ENCODE data around the gene SLC3A2. TPM values are rescaled to one million over a fixed set of nuclear protein-coding genes. Genes with fewer than 3 reads are reported as not detected.

Gene SLC3A2
- total RNA-seq, 1 donor = 259 TPM

DNA sequence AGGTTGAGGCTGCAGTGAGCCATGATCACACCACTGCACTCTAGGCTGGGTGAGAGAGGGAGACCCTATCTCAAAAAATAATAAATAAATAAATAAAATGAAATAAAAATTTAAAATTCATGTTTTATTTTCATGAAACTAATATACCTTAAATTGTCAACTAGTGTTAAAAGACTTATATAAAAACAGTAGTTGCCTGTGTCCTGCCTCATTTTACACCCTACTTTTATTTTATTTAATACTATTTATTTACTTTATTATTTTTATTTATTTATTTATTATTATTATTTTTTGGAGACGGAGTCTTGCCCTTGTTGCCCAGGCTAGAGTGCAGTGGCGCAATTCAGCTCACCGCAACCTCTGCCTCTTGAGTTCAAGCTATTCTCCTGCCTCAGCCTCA lies 36.5 kb upstream of the SLC3A2 start:
- Histone ChIP-seq H3K4me3 (ENCODE audit: insufficient read depth, low read length) (no peak overlapping the region), H4K20me1 (ENCODE audit: insufficient read depth, low read length) (no peaks in the 10 kb centered on the region), H3K27me3 (ENCODE audit: insufficient read depth, low read length) (no peaks in the 10 kb centered on the region), H3K36me3 (ENCODE audit: insufficient read depth, low read length) (no peaks in the 10 kb centered on the region), H3K4me1 (ENCODE audit: insufficient read depth, low read length) (peaks cover 11% of the 10 kb centered on the region), H2AFZ (ENCODE audit: low read length) (no peak overlapping the region), H3K4me2 (ENCODE audit: insufficient read depth, low read length) (no peak overlapping the region), H3K9me3 (ENCODE audit: low read depth, low read length) (no peaks in the 10 kb centered on the region), H3K27ac (ENCODE audit: low read depth, low read length) (no peak overlapping the region), H3K79me2 (ENCODE audit: insufficient read depth, low read length) (peaks cover 2% of the 10 kb centered on the region)
- DNase-seq (ENCODE audit: insufficient read length, low spot score, missing footprints) = no peak
- TF ChIP-seq, protein P1, sequence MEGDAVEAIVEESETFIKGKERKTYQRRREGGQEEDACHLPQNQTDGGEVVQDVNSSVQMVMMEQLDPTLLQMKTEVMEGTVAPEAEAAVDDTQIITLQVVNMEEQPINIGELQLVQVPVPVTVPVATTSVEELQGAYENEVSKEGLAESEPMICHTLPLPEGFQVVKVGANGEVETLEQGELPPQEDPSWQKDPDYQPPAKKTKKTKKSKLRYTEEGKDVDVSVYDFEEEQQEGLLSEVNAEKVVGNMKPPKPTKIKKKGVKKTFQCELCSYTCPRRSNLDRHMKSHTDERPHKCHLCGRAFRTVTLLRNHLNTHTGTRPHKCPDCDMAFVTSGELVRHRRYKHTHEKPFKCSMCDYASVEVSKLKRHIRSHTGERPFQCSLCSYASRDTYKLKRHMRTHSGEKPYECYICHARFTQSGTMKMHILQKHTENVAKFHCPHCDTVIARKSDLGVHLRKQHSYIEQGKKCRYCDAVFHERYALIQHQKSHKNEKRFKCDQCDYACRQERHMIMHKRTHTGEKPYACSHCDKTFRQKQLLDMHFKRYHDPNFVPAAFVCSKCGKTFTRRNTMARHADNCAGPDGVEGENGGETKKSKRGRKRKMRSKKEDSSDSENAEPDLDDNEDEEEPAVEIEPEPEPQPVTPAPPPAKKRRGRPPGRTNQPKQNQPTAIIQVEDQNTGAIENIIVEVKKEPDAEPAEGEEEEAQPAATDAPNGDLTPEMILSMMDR (IDR thresholded peaks at IDR 0.05; ENCODE audit: extremely low read depth, low read depth, low read length) = no peak

- H3K36me3 ChIP-seq (ENCODE audit: insufficient read depth, low read length) = no peaks in the 10 kb centered on the region
- H3K27ac ChIP-seq (ENCODE audit: low read depth, low read length) = no peak overlapping the region
- no peak overlapping the region for H3K4me3 ChIP-seq (ENCODE audit: insufficient read depth, low read length)
- TF ChIP-seq, protein P1 (IDR thresholded peaks at IDR 0.05; ENCODE audit: extremely low read depth, low read depth, low read length) = no peak
- no peaks in the 10 kb centered on the region for H3K27me3 ChIP-seq (ENCODE audit: insufficient read depth, low read length)
- H3K4me1 ChIP-seq (ENCODE audit: insufficient read depth, low read length) = peaks cover 11% of the 10 kb centered on the region
- H3K79me2 ChIP-seq (ENCODE audit: insufficient read depth, low read length) = no peaks in the 10 kb centered on the region
- no peak overlapping the region for H2AFZ ChIP-seq (ENCODE audit: low read length)
- no peak for DNase-seq (ENCODE audit: insufficient read length, low spot score, missing footprints)
- no peaks in the 10 kb centered on the region for H3K9me3 ChIP-seq (ENCODE audit: low read depth, low read length)
- no peaks in the 10 kb centered on the region for H4K20me1 ChIP-seq (ENCODE audit: insufficient read depth, low read length)
- no peak overlapping the region for H3K4me2 ChIP-seq (ENCODE audit: insufficient read depth, low read length)
These were observed 34.5 kb upstream of the SLC3A2 start for GRCh38 chr11:62846177-62846576.

GRCh38 chr11:62847767-62848314 lies 32.9 kb upstream of the SLC3A2 start:
- no peaks in the 10 kb centered on the region for H3K27me3 ChIP-seq (ENCODE audit: insufficient read depth, low read length)
- H3K4me3 ChIP-seq (ENCODE audit: insufficient read depth, low read length) = no peak overlapping the region
- TF ChIP-seq, protein P1 (IDR thresholded peaks at IDR 0.05; ENCODE audit: extremely low read depth, low read depth, low read length) = no peak
- H3K4me2 ChIP-seq (ENCODE audit: insufficient read depth, low read length) = no peak overlapping the region
- peaks cover 13% of the 10 kb centered on the region for H3K36me3 ChIP-seq (ENCODE audit: insufficient read depth, low read length)
- H4K20me1 ChIP-seq (ENCODE audit: insufficient read depth, low read length) = peaks cover 13% of the 10 kb centered on the region
- no peaks in the 10 kb centered on the region for H3K79me2 ChIP-seq (ENCODE audit: insufficient read depth, low read length)
- H3K4me1 ChIP-seq (ENCODE audit: insufficient read depth, low read length) = peaks cover 2% of the 10 kb centered on the region
- no peak overlapping the region for H2AFZ ChIP-seq (ENCODE audit: low read length)
- no peak overlapping the region for H3K27ac ChIP-seq (ENCODE audit: low read depth, low read length)
- no peak for DNase-seq (ENCODE audit: insufficient read length, low spot score, missing footprints)
- H3K9me3 ChIP-seq (ENCODE audit: low read depth, low read length) = no peaks in the 10 kb centered on the region

- no peak overlapping the region for H3K4me2 ChIP-seq (ENCODE audit: insufficient read depth, low read length)
- peaks cover 40% of the 10 kb centered on the region for H4K20me1 ChIP-seq (ENCODE audit: insufficient read depth, low read length)
- TF ChIP-seq, protein P1 (IDR thresholded peaks at IDR 0.05; ENCODE audit: extremely low read depth, low read depth, low read length) = no peak
- H3K27me3 ChIP-seq (ENCODE audit: insufficient read depth, low read length) = no peaks in the 10 kb centered on the region
- no peak overlapping the region for H3K4me3 ChIP-seq (ENCODE audit: insufficient read depth, low read length)
- DNase-seq (ENCODE audit: insufficient read length, low spot score, missing footprints) = no peak
- H3K4me1 ChIP-seq (ENCODE audit: insufficient read depth, low read length) = peaks cover 26% of the 10 kb centered on the region
- H3K9me3 ChIP-seq (ENCODE audit: low read depth, low read length) = no peaks in the 10 kb centered on the region
- no peak overlapping the region for H3K27ac ChIP-seq (ENCODE audit: low read depth, low read length)
- H3K36me3 ChIP-seq (ENCODE audit: insufficient read depth, low read length) = peaks cover 37% of the 10 kb centered on the region
- peaks cover 28% of the 10 kb centered on the region for H3K79me2 ChIP-seq (ENCODE audit: insufficient read depth, low read length)
- H2AFZ ChIP-seq (ENCODE audit: low read length) = no peak overlapping the region
These were observed 29.5 kb upstream of the SLC3A2 start for GRCh38 chr11:62850911-62851806.
